ENCODE data around the gene KCTD17. TPM values are rescaled to one million over a fixed set of nuclear protein-coding genes. Genes with fewer than 3 reads are reported as not detected.

KCTD17 gene
- total and polyA plus RNA-seq, 2 of the 13 experiments (the other 11 are each of a cell fraction or from before 2014, with no cell fraction given): 5.3 to 11.7 TPM

DNA sequence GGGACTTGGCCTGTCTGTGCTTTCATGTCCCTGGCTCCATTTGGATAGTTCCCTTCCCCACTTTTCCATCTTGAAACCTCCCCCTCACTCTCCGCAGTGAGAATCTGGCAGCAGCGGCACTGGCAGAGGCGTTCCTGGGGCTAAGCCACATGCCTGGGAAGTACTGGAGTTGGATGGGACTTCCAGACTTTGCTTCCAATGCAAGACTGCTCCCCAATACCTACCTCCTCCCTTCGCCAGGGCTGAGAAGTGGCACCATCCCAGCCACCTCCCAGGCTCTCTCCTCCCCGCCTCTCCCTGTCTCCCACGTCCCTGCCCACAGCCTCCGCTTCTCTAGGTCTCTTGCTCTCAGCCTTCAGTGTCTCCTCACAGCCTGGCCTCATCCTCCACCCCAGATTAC lies 48.9 kb upstream of the KCTD17 start:
- CTCF ChIA-PET (ENCODE audit: low intra/inter-chr PET ratio, low total read pairs): no interaction called here
- H3K9ac ChIP-seq (ENCODE audit: insufficient read depth, low read depth, low read length): no peak overlapping the region
- no peaks in the 10 kb centered on the region for H3K36me3 ChIP-seq (replicated peaks in 1 of 2; ENCODE audit: control insufficient read depth in 1 of 2, insufficient read depth in 2 of 2, low read length in 2 of 2)
- H3K4me1 ChIP-seq (ENCODE audit: insufficient read depth, low read length): peaks cover 6% of the 10 kb centered on the region; the same call in 1 of the 2 replicates
- H2AFZ ChIP-seq (ENCODE audit: low read length): no peak overlapping the region
- no peak for DNase-seq (ENCODE audit: low spot score)
- intact Hi-C loops (cut with micrococcal nuclease; ENCODE audit: unreplicated experiment) (no loop called here), in situ Hi-C loops (cut with HindIII; ENCODE audit: extremely low pct_ligation_motif_present, low pct_unique_long_range_greater_than_20kb) (no loop called here)
- no peak overlapping the region for H3K4me2 ChIP-seq (ENCODE audit: low read depth, low read length)
- no peaks in the 10 kb centered on the region for H3K79me2 ChIP-seq (ENCODE audit: insufficient read depth, low read length)
- no peak overlapping the region for H3K27ac ChIP-seq (ENCODE audit: extremely low read length, insufficient read depth, low read length)
- TF ChIP-seq PATZ1 (CRISPR knock-in tag; IDR thresholded peaks at IDR 0.05): no peak
- TF ChIP-seq ZNF768 (CRISPR knock-in tag; IDR thresholded peaks at IDR 0.05): 0 out of 2 replicates have a peak, but pooled peaks have one; percentile 49
- TF ChIP-seq ZNF354B (CRISPR knock-in tag; IDR thresholded peaks at IDR 0.05): no peak
- TF ChIP-seq POLR2AphosphoS5 (IDR thresholded peaks at IDR 0.05; ENCODE audit: low read depth, low read length): no peak
- no peak for FAIRE-seq
- H3K27me3 ChIP-seq (ENCODE audit: control insufficient read depth in 1 of 2, insufficient read depth in 2 of 2, low read length in 2 of 2): peaks cover 4 to 39% of the 10 kb centered on the region in 2 experiments; a peak in 4 of 5 replicates
- no peak overlapping the region for H3K4me3 ChIP-seq (replicated peaks in 1 of 3; ENCODE audit: insufficient read depth in 1 of 3, low read depth in 2 of 3, low read length in 3 of 3)
- BruUV-seq (replicated peaks): no TSS peak
- no peak for ATAC-seq
- 58% methylated on average over 7 of the region's 7 CpGs for WGBS (ENCODE audit: low lambda C conversion rate)
- H4K20me1 ChIP-seq (ENCODE audit: insufficient read depth, low read length): no peaks in the 10 kb centered on the region
- POLR2A ChIA-PET: no interaction called here
- no peaks in the 10 kb centered on the region for H3K9me3 ChIP-seq (ENCODE audit: low read length)

GRCh38 chr22:37007651-37008050 lies 43.9 kb upstream of the KCTD17 start:
- H3K9ac ChIP-seq (ENCODE audit: insufficient read depth, low read depth, low read length): no peak overlapping the region
- in situ Hi-C loops (cut with HindIII; ENCODE audit: extremely low pct_ligation_motif_present, low pct_unique_long_range_greater_than_20kb) (no loop called here), intact Hi-C loops (cut with micrococcal nuclease; ENCODE audit: unreplicated experiment) (no loop called here)
- no peak for DNase-seq (ENCODE audit: low spot score)
- no peaks in the 10 kb centered on the region for H3K9me3 ChIP-seq (ENCODE audit: low read length)
- H3K27me3 ChIP-seq (ENCODE audit: control insufficient read depth in 1 of 2, insufficient read depth in 2 of 2, low read length in 2 of 2): peaks cover 4 to 18% of the 10 kb centered on the region in 2 experiments; a peak in 4 of 5 replicates
- H3K79me2 ChIP-seq (ENCODE audit: insufficient read depth, low read length): no peaks in the 10 kb centered on the region
- ChIA-PET CTCF (ENCODE audit: low intra/inter-chr PET ratio, low total read pairs) (no interaction called here), POLR2A (no interaction called here)
- no peak overlapping the region for H3K4me3 ChIP-seq (replicated peaks in 1 of 3; ENCODE audit: insufficient read depth in 1 of 3, low read depth in 2 of 3, low read length in 3 of 3)
- no peaks in the 10 kb centered on the region for H4K20me1 ChIP-seq (ENCODE audit: insufficient read depth, low read length)
- H3K4me2 ChIP-seq (ENCODE audit: low read depth, low read length): no peak overlapping the region
- H3K36me3 ChIP-seq (replicated peaks in 1 of 2; ENCODE audit: control insufficient read depth in 1 of 2, insufficient read depth in 2 of 2, low read length in 2 of 2): no peaks in the 10 kb centered on the region
- H2AFZ ChIP-seq (ENCODE audit: low read length): no peak overlapping the region
- ATAC-seq: no peak
- no TSS peak for BruUV-seq (replicated peaks)
- no peak for FAIRE-seq
- 0% methylated on average over 2 of the region's 2 CpGs for WGBS (ENCODE audit: low lambda C conversion rate)
- no peak overlapping the region for H3K27ac ChIP-seq (ENCODE audit: extremely low read length, insufficient read depth, low read length)
- no peaks in the 10 kb centered on the region for H3K4me1 ChIP-seq (ENCODE audit: insufficient read depth, low read length)
- TF ChIP-seq, protein P1, sequence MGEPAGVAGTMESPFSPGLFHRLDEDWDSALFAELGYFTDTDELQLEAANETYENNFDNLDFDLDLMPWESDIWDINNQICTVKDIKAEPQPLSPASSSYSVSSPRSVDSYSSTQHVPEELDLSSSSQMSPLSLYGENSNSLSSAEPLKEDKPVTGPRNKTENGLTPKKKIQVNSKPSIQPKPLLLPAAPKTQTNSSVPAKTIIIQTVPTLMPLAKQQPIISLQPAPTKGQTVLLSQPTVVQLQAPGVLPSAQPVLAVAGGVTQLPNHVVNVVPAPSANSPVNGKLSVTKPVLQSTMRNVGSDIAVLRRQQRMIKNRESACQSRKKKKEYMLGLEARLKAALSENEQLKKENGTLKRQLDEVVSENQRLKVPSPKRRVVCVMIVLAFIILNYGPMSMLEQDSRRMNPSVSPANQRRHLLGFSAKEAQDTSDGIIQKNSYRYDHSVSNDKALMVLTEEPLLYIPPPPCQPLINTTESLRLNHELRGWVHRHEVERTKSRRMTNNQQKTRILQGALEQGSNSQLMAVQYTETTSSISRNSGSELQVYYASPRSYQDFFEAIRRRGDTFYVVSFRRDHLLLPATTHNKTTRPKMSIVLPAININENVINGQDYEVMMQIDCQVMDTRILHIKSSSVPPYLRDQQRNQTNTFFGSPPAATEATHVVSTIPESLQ (CRISPR knock-in tag; conservative IDR thresholded peaks at IDR 0.05): no peak
- TF ChIP-seq, protein P2, sequence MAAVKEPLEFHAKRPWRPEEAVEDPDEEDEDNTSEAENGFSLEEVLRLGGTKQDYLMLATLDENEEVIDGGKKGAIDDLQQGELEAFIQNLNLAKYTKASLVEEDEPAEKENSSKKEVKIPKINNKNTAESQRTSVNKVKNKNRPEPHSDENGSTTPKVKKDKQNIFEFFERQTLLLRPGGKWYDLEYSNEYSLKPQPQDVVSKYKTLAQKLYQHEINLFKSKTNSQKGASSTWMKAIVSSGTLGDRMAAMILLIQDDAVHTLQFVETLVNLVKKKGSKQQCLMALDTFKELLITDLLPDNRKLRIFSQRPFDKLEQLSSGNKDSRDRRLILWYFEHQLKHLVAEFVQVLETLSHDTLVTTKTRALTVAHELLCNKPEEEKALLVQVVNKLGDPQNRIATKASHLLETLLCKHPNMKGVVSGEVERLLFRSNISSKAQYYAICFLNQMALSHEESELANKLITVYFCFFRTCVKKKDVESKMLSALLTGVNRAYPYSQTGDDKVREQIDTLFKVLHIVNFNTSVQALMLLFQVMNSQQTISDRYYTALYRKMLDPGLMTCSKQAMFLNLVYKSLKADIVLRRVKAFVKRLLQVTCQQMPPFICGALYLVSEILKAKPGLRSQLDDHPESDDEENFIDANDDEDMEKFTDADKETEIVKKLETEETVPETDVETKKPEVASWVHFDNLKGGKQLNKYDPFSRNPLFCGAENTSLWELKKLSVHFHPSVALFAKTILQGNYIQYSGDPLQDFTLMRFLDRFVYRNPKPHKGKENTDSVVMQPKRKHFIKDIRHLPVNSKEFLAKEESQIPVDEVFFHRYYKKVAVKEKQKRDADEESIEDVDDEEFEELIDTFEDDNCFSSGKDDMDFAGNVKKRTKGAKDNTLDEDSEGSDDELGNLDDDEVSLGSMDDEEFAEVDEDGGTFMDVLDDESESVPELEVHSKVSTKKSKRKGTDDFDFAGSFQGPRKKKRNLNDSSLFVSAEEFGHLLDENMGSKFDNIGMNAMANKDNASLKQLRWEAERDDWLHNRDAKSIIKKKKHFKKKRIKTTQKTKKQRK (IDR thresholded peaks at IDR 0.05; ENCODE audit: low read length): no peak
- TF ChIP-seq ZNF562 (CRISPR knock-in tag; IDR thresholded peaks at IDR 0.05; ENCODE audit: borderline replicate concordance) (no peak), KDM1A (CRISPR knock-in tag; IDR thresholded peaks at IDR 0.05) (no peak), NR1H2 (CRISPR knock-in tag; IDR thresholded peaks at IDR 0.05; ENCODE audit: borderline replicate concordance, low read depth) (no peak)
